ENCODE data around the gene STAC3.

Gene STAC3

GRCh38 chr12:57236925-57237595 lies 13.9 kb downstream of the STAC3 start:
- H3K36me3 Mint-ChIP-seq (ENCODE audit: insufficient read depth) = peaks cover 29% of the 10 kb centered on the region
- no peak for ATAC-seq (replicated peaks)
- DNase-seq = no peak
- H3K4me3 Mint-ChIP-seq = peak overlapping the region; percentile 61 to 82
- H3K27ac Mint-ChIP-seq = peak overlapping the region in 1 of 2 donors; percentile 26
- H3K9me3 Mint-ChIP-seq = no peaks in the 10 kb centered on the region
- peaks cover 52 to 55% of the 10 kb centered on the region in 2 donors for H3K4me1 Mint-ChIP-seq (ENCODE audit: low read depth in 2 of 2)
- peaks cover 60 to 71% of the 10 kb centered on the region in 2 donors for H3K27me3 Mint-ChIP-seq

- ATAC-seq (replicated peaks) (no peak), DNase-seq (no peak)
- Mint-ChIP-seq H3K27me3 (peaks cover 53 to 64% of the 10 kb centered on the region in 2 donors), H3K9me3 (no peaks in the 10 kb centered on the region), H3K36me3 (ENCODE audit: insufficient read depth) (peaks cover 29% of the 10 kb centered on the region), H3K27ac (peak overlapping the region in 1 of 2 donors; percentile 26), H3K4me1 (ENCODE audit: low read depth in 2 of 2) (peaks cover 45 to 49% of the 10 kb centered on the region in 2 donors), H3K4me3 (no peak overlapping the region)
Measured at GRCh38 chr12:57236201-57236924, 14.6 kb downstream of the STAC3 start.

GRCh38 chr12:57235728-57236131 lies 15.3 kb downstream of the STAC3 start:
- no peak for DNase-seq
- Mint-ChIP-seq H3K36me3 (ENCODE audit: insufficient read depth) (peaks cover 24% of the 10 kb centered on the region), H3K4me1 (ENCODE audit: low read depth in 2 of 2) (peaks cover 40 to 45% of the 10 kb centered on the region in 2 donors), H3K27me3 (peaks cover 46 to 58% of the 10 kb centered on the region in 2 donors), H3K9me3 (no peaks in the 10 kb centered on the region), H3K4me3 (peak overlapping the region in 1 of 2 donors; percentile 31), H3K27ac (no peak overlapping the region)
- no peak for ATAC-seq (replicated peaks)

GRCh38 chr12:57235017-57235727 lies 15.8 kb downstream of the STAC3 start:
- Mint-ChIP-seq H3K4me1 (ENCODE audit: low read depth in 2 of 2) (peaks cover 40 to 45% of the 10 kb centered on the region in 2 donors), H3K9me3 (no peaks in the 10 kb centered on the region), H3K4me3 (peak overlapping the region in 1 of 2 donors; percentile 31), H3K36me3 (ENCODE audit: insufficient read depth) (peaks cover 21% of the 10 kb centered on the region), H3K27ac (no peak overlapping the region), H3K27me3 (peaks cover 41 to 52% of the 10 kb centered on the region in 2 donors)
- DNase-seq (no peak), ATAC-seq (replicated peaks) (no peak)

- no peak overlapping the region for H3K27ac Mint-ChIP-seq
- DNase-seq = no peak
- peaks cover 21% of the 10 kb centered on the region for H3K36me3 Mint-ChIP-seq (ENCODE audit: insufficient read depth)
- H3K27me3 Mint-ChIP-seq = peaks cover 35 to 46% of the 10 kb centered on the region in 2 donors
- peaks cover 40 to 47% of the 10 kb centered on the region in 2 donors for H3K4me1 Mint-ChIP-seq (ENCODE audit: low read depth in 2 of 2)
- no peak overlapping the region for H3K4me3 Mint-ChIP-seq
- no peak for ATAC-seq (replicated peaks)
- no peaks in the 10 kb centered on the region for H3K9me3 Mint-ChIP-seq
Measured at GRCh38 chr12:57234571-57235016, 16.4 kb downstream of the STAC3 start.

GRCh38 chr12:57234233-57234570 lies 16.8 kb downstream of the STAC3 start:
- Mint-ChIP-seq H3K9me3 (no peaks in the 10 kb centered on the region), H3K4me1 (ENCODE audit: low read depth in 2 of 2) (peaks cover 40 to 47% of the 10 kb centered on the region in 2 donors), H3K27me3 (peaks cover 31 to 42% of the 10 kb centered on the region in 2 donors), H3K27ac (no peak overlapping the region), H3K4me3 (no peak overlapping the region), H3K36me3 (ENCODE audit: insufficient read depth) (peaks cover 23% of the 10 kb centered on the region)
- DNase-seq (no peak), ATAC-seq (replicated peaks) (no peak)

- Mint-ChIP-seq H3K36me3 (ENCODE audit: insufficient read depth) (peaks cover 20% of the 10 kb centered on the region), H3K4me1 (ENCODE audit: low read depth in 2 of 2) (peaks cover 41 to 46% of the 10 kb centered on the region in 2 donors), H3K27me3 (peaks cover 25 to 36% of the 10 kb centered on the region in 2 donors), H3K27ac (no peak overlapping the region), H3K9me3 (no peaks in the 10 kb centered on the region), H3K4me3 (no peak overlapping the region)
- DNase-seq (no peak), ATAC-seq (replicated peaks) (no peak)
Measured at GRCh38 chr12:57233357-57234232, 17.4 kb downstream of the STAC3 start.

GRCh38 chr12:57232156-57232756 lies 18.7 kb downstream of the STAC3 start:
- no peak overlapping the region for H3K27ac Mint-ChIP-seq
- peaks cover 19% of the 10 kb centered on the region for H3K36me3 Mint-ChIP-seq (ENCODE audit: insufficient read depth)
- H3K4me1 Mint-ChIP-seq (ENCODE audit: low read depth in 2 of 2) = peaks cover 33 to 42% of the 10 kb centered on the region in 2 donors
- peaks cover 21 to 23% of the 10 kb centered on the region in 2 donors for H3K27me3 Mint-ChIP-seq
- H3K4me3 Mint-ChIP-seq = no peak overlapping the region
- no peak for ATAC-seq (replicated peaks)
- no peak for DNase-seq
- no peaks in the 10 kb centered on the region for H3K9me3 Mint-ChIP-seq

- peak overlapping the region in 1 of 2 donors; percentile 99 for H3K4me3 Mint-ChIP-seq
Measured at GRCh38 chr12:57231276-57232021, 19.5 kb downstream of the STAC3 start.

GRCh38 chr12:57230381-57231155 lies 20.4 kb downstream of the STAC3 start:
- peak overlapping the region; percentile 98 to 99 for H3K4me3 Mint-ChIP-seq
- DNase-seq (no peak), ATAC-seq (replicated peaks) (no peak)
- no peaks in the 10 kb centered on the region for H3K9me3 Mint-ChIP-seq
- H3K4me1 Mint-ChIP-seq (ENCODE audit: low read depth in 2 of 2) = peaks cover 27 to 40% of the 10 kb centered on the region in 2 donors
- peak overlapping the region in 1 of 2 donors; percentile 96 for H3K27ac Mint-ChIP-seq
- H3K27me3 Mint-ChIP-seq = peaks cover 21 to 22% of the 10 kb centered on the region in 2 donors
- H3K36me3 Mint-ChIP-seq (ENCODE audit: insufficient read depth) = peaks cover 15% of the 10 kb centered on the region

More at GRCh38 chr12:57231276-57232021, 19.5 kb downstream of the STAC3 start:
- Mint-ChIP-seq H3K27me3 (peaks cover 19 to 21% of the 10 kb centered on the region in 2 donors), H3K36me3 (ENCODE audit: insufficient read depth) (peaks cover 19% of the 10 kb centered on the region), H3K4me1 (ENCODE audit: low read depth in 2 of 2) (peaks cover 30 to 39% of the 10 kb centered on the region in 2 donors), H3K9me3 (no peaks in the 10 kb centered on the region), H3K27ac (no peak overlapping the region)
- no peak for DNase-seq
- ATAC-seq (replicated peaks) = no peak

- ATAC-seq (replicated peaks) = peak; percentile 64
- Mint-ChIP-seq H3K4me1 (ENCODE audit: low read depth in 2 of 2) (peaks cover 27 to 41% of the 10 kb centered on the region in 2 donors), H3K27me3 (peaks cover 22 to 25% of the 10 kb centered on the region in 2 donors), H3K4me3 (peak within 1 kb of the TSS; percentile 98 to 99), H3K9me3 (no peaks in the 10 kb centered on the region), H3K27ac (peak within 1 kb of the TSS; percentile 92 to 96), H3K36me3 (ENCODE audit: insufficient read depth) (peaks cover 15% of the 10 kb centered on the region)
- DNase-seq = peak; percentile 83 to 88 (median 84)
Measured at GRCh38 chr12:57229634-57230380, 21.2 kb downstream of the STAC3 start, which contains the start of gene SHMT2. Gene SHMT2 (plus strand): TSS chr12:57229711. CDS start chr12:57229779, 68 bp downstream.

All from effector memory CD8-positive, alpha-beta T cell (primary cell).